HG03039 (cell line): Measurements from ENCODE around the gene EIF4E.
A peak's percentile ranks its signal among the peaks of the same experiment; 100 is the strongest.

Experiments used
- ATAC-seq: cut with Tn5 transposase; IDR thresholded peaks from one replicate; pipeline ENCODE4 v1.9.1; 2021; ENCODE audit warnings: mild to moderate bottlenecking, moderate library complexity; ENCODE audit not compliant: unreplicated experiment

EIF4E gene

GRCh38 chr4:98928505-98929340 is at the start of gene EIF4E:
Gene EIF4E (minus strand): TSS chr4:98929133. CDS start chr4:98929112, 21 bp downstream.
- peak; percentile 54 for ATAC-seq

- no peak for ATAC-seq
These were observed 48.6 kb upstream of the EIF4E start for GRCh38 chr4:98977557-98977956.

- no peak for ATAC-seq
These were observed 47.8 kb upstream of the EIF4E start for GRCh38 chr4:98976716-98977115.

- ATAC-seq = no peak
These were observed 41.2 kb upstream of the EIF4E start for GRCh38 chr4:98969878-98970785.

- no peak for ATAC-seq
These were observed 38.9 kb upstream of the EIF4E start for GRCh38 chr4:98967786-98968329.

GRCh38 chr4:98966926-98967325 is 38.0 kb upstream of the EIF4E start:
- no peak for ATAC-seq

- ATAC-seq = no peak
These were observed 34.9 kb upstream of the EIF4E start for GRCh38 chr4:98963538-98964433.

- ATAC-seq = no peak
These were observed 32.8 kb upstream of the EIF4E start for GRCh38 chr4:98961770-98962169.

GRCh38 chr4:98959411-98959810 is 30.5 kb upstream of the EIF4E start:
- no peak for ATAC-seq

- no peak for ATAC-seq
These were observed 29.1 kb upstream of the EIF4E start for GRCh38 chr4:98958065-98958464.

- ATAC-seq = no peak
These were observed 26.3 kb upstream of the EIF4E start for GRCh38 chr4:98955229-98955628.

GRCh38 chr4:98951710-98952109 is 22.8 kb upstream of the EIF4E start:
- no peak for ATAC-seq

- no peak for ATAC-seq
These were observed 22.0 kb upstream of the EIF4E start for GRCh38 chr4:98950925-98951324.

GRCh38 chr4:98946359-98946758 is 17.4 kb upstream of the EIF4E start:
- ATAC-seq = no peak

- ATAC-seq = no peak
These were observed 16.4 kb upstream of the EIF4E start for GRCh38 chr4:98945297-98945850.

- ATAC-seq = peak; percentile 46
These were observed 11.0 kb upstream of the EIF4E start for GRCh38 chr4:98939892-98940298.

GRCh38 chr4:98939438-98939837 is 10.5 kb upstream of the EIF4E start:
- ATAC-seq = peak; percentile 50

GRCh38 chr4:98937986-98938720 is 9.2 kb upstream of the EIF4E start:
- no peak for ATAC-seq

GRCh38 chr4:98935633-98936032 is 6.7 kb upstream of the EIF4E start:
- no peak for ATAC-seq
